ENCODE results near the gene CCM2.

CCM2 gene

DNA sequence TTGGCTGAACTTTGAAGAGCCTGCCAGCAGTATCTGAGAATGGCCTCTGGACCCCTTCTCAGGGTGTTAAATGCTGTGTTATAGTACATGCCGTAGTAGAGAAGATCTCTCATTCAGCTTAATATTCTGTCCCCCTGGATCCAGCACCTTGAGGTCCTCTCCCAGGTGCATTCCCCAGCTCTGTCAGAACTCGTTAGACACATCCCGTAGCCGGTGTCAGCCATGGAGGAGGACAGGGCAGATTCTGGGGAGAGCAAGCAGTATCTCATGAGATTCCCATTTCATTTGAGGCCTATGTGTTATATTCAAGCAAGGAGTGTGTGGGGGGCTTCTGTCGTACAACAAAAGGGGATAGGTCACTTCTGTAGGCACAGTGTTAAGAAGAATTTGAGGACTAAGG lies 53.9 kb downstream of the CCM2 start:
- peaks cover 6 to 29% of the 10 kb centered on the region in 2 donors for H3K36me3 ChIP-seq (ENCODE audit: control insufficient read depth in 1 of 2, insufficient read depth in 2 of 2, low read length in 2 of 2)
- H3K27ac ChIP-seq (ENCODE audit: low read depth, low read length): no peak overlapping the region
- no peaks in the 10 kb centered on the region for H3K9me3 ChIP-seq (ENCODE audit: control insufficient read depth in 1 of 2, low read length in 2 of 2)
- H3K27me3 ChIP-seq (ENCODE audit: control insufficient read depth in 1 of 2, insufficient read depth in 2 of 2, low read length in 2 of 2): no peaks in the 10 kb centered on the region
- no peaks in the 10 kb centered on the region for H3K4me1 ChIP-seq (ENCODE audit: control insufficient read depth in 1 of 2, insufficient read depth in 2 of 2, low read length in 2 of 2)
- no peak overlapping the region for H3K9ac ChIP-seq (ENCODE audit: low read depth in 1 of 2, low read length in 2 of 2)
- no peak overlapping the region for H3K4me3 ChIP-seq (ENCODE audit: low read depth in 1 of 2, low read length in 2 of 2)

DNA sequence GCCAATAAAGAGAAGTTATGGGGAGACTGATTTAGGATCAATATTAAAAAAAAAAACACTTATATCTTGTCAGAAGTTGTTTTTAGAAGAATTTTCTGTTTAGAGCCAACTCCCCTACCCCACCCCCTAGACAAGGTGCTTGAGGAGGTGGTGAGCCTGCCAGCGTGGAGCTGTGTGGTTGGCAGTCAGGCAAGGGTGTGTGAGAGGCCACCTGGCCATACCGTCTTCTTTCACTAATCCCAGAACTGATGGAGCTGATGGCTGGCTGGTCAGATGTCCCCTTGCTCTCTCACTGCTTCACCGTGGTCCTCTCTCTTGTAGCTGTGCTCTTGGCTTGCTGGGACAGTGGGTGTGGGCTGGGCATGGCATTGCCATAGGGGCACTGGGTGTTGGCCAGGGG lies 54.4 kb downstream of the CCM2 start:
- Histone ChIP-seq H3K36me3 (ENCODE audit: control insufficient read depth in 1 of 2, insufficient read depth in 2 of 2, low read length in 2 of 2) (peaks cover 6 to 24% of the 10 kb centered on the region in 2 donors), H3K27me3 (ENCODE audit: control insufficient read depth in 1 of 2, insufficient read depth in 2 of 2, low read length in 2 of 2) (no peaks in the 10 kb centered on the region), H3K27ac (ENCODE audit: low read depth, low read length) (no peak overlapping the region), H3K4me1 (ENCODE audit: control insufficient read depth in 1 of 2, insufficient read depth in 2 of 2, low read length in 2 of 2) (no peaks in the 10 kb centered on the region), H3K9ac (ENCODE audit: low read depth in 1 of 2, low read length in 2 of 2) (no peak overlapping the region), H3K4me3 (ENCODE audit: low read depth in 1 of 2, low read length in 2 of 2) (no peak overlapping the region), H3K9me3 (ENCODE audit: control insufficient read depth in 1 of 2, low read length in 2 of 2) (no peaks in the 10 kb centered on the region)

DNA sequence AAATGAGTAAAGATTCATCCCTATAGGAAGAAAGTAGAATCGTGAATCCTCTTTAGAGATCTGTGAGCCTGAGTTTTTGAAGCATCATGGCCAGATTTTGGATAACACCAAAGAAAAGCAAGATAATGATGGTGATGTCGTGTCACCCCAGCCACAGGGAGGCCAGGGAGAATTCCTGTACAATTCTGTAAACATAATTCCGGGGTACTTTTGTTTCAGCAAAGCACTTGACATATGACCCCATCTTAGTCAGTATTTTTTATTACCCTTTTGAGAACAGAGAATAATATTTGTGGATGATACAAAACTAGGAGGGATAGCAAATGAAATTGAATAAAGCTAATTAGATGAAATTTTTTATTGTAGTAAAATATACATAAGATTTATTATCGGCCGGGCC lies 55.0 kb downstream of the CCM2 start:
- H3K9ac ChIP-seq (ENCODE audit: low read depth in 1 of 2, low read length in 2 of 2): no peak overlapping the region
- no peaks in the 10 kb centered on the region for H3K9me3 ChIP-seq (ENCODE audit: control insufficient read depth in 1 of 2, low read length in 2 of 2)
- no peak overlapping the region for H3K27ac ChIP-seq (ENCODE audit: low read depth, low read length)
- H3K4me3 ChIP-seq (ENCODE audit: low read depth in 1 of 2, low read length in 2 of 2): no peak overlapping the region
- no peaks in the 10 kb centered on the region for H3K4me1 ChIP-seq (ENCODE audit: control insufficient read depth in 1 of 2, insufficient read depth in 2 of 2, low read length in 2 of 2)
- peaks cover 6 to 21% of the 10 kb centered on the region in 2 donors for H3K36me3 ChIP-seq (ENCODE audit: control insufficient read depth in 1 of 2, insufficient read depth in 2 of 2, low read length in 2 of 2)
- H3K27me3 ChIP-seq (ENCODE audit: control insufficient read depth in 1 of 2, insufficient read depth in 2 of 2, low read length in 2 of 2): no peaks in the 10 kb centered on the region

DNA sequence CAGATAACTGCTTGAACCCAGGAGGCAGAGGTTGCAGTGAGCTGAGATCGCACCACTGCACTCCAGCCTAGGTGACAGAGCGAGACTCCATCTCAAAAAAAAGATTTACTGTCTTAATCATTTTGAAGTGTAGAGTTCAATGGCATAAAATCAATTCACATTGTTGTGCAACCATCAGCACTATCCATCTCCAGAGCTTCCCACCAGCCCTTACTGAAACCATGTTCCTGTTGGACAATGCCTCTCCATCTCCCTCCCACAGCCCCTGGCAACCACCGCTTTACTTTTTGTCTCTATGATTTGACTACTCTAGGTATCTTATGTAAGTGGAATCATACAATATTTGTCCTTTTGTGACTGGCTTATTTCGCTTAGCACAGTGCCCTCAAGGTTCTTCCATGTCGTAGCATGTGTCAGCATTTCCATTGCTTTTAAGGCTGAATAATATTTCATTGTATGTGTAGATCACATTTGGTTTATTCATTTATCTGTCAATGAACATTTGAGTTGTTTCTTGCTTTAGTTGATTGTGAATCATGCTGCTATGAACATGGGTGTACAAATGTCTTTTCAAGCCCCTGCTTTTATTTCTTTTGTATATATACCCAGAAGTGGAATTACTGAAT lies 55.7 kb downstream of the CCM2 start:
- no peaks in the 10 kb centered on the region for H3K4me1 ChIP-seq (ENCODE audit: control insufficient read depth in 1 of 2, insufficient read depth in 2 of 2, low read length in 2 of 2)
- H3K27me3 ChIP-seq (ENCODE audit: control insufficient read depth in 1 of 2, insufficient read depth in 2 of 2, low read length in 2 of 2): no peaks in the 10 kb centered on the region
- peaks cover 4 to 18% of the 10 kb centered on the region in 2 donors for H3K36me3 ChIP-seq (ENCODE audit: control insufficient read depth in 1 of 2, insufficient read depth in 2 of 2, low read length in 2 of 2)
- H3K27ac ChIP-seq (ENCODE audit: low read depth, low read length): no peak overlapping the region
- H3K9me3 ChIP-seq (ENCODE audit: control insufficient read depth in 1 of 2, low read length in 2 of 2): no peaks in the 10 kb centered on the region
- no peak overlapping the region for H3K4me3 ChIP-seq (ENCODE audit: low read depth in 1 of 2, low read length in 2 of 2)
- H3K9ac ChIP-seq (ENCODE audit: low read depth in 1 of 2, low read length in 2 of 2): no peak overlapping the region

DNA sequence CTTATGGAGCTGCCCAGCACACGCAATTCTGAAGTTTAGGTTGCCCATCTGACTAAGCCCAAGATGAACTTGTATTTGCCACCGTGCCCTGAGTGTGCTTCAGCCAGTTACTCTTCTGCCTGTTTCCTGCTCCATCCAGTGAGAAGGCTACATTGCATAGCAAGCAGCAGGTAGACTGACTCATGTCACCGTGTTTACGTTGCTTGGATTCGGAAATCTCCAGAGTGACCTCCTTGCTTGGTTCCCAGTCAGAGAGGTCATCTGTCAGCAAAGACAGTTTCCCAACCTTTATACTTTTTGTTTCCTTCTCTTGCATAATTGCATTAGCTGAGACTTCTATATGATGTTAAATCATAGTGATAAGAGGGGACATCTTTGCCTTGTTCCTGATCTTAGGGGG lies 57.9 kb downstream of the CCM2 start:
- no peak overlapping the region for H3K9ac ChIP-seq (ENCODE audit: low read depth in 1 of 2, low read length in 2 of 2)
- H3K4me1 ChIP-seq (ENCODE audit: control insufficient read depth in 1 of 2, insufficient read depth in 2 of 2, low read length in 2 of 2): no peaks in the 10 kb centered on the region
- no peaks in the 10 kb centered on the region for H3K9me3 ChIP-seq (ENCODE audit: control insufficient read depth in 1 of 2, low read length in 2 of 2)
- H3K36me3 ChIP-seq (ENCODE audit: control insufficient read depth in 1 of 2, insufficient read depth in 2 of 2, low read length in 2 of 2): peaks cover 0 to 9% of the 10 kb centered on the region in 2 donors
- H3K27ac ChIP-seq (ENCODE audit: low read depth, low read length): no peak overlapping the region
- H3K4me3 ChIP-seq (ENCODE audit: low read depth in 1 of 2, low read length in 2 of 2): no peak overlapping the region
- no peaks in the 10 kb centered on the region for H3K27me3 ChIP-seq (ENCODE audit: control insufficient read depth in 1 of 2, insufficient read depth in 2 of 2, low read length in 2 of 2)

DNA sequence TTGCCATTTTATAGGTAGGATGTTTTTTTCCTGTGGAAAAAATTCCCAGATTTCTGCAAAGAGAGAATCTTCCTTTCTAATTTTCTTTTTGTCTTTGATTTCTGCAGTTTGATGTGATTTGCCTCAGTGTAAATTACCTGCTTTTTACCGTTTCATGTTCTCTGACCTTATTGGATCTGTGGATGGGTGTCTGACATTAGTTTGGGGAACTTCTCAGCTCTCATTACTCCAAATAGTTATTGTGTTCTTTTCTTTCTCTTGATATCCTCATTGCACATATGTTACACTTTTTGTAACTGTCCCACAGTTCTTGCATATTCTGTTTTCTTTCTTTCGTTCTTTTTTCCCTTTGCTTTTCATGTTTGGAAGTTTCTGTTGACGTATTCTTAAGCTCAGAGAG lies 60.3 kb downstream of the CCM2 start:
- Histone ChIP-seq H3K4me1 (ENCODE audit: control insufficient read depth in 1 of 2, insufficient read depth in 2 of 2, low read length in 2 of 2) (no peaks in the 10 kb centered on the region), H3K4me3 (ENCODE audit: low read depth in 1 of 2, low read length in 2 of 2) (no peak overlapping the region), H3K27ac (ENCODE audit: low read depth, low read length) (no peak overlapping the region), H3K36me3 (ENCODE audit: control insufficient read depth in 1 of 2, insufficient read depth in 2 of 2, low read length in 2 of 2) (peaks cover 18 to 21% of the 10 kb centered on the region in 2 donors), H3K9ac (ENCODE audit: low read depth in 1 of 2, low read length in 2 of 2) (no peak overlapping the region), H3K9me3 (ENCODE audit: control insufficient read depth in 1 of 2, low read length in 2 of 2) (no peaks in the 10 kb centered on the region), H3K27me3 (ENCODE audit: control insufficient read depth in 1 of 2, insufficient read depth in 2 of 2, low read length in 2 of 2) (no peaks in the 10 kb centered on the region)

DNA sequence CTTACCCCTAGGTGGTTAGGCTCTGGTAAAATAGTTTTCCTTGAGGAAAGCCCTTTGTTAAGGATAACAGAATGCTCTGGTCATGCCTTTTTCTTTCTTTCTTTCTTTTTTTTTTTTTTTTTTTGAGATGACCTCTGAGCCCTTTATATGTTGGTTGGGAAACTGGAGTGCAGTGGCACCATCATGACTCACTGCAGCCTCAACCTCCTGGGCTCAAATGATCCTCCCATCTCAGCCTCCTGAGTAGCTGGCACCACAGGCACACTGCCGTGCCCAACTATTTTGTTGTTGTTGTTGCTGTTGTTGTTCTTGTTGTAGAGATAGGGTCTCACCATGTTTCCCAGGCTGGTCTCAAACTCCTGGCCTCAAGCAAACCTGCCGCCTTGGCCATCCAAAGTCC lies 61.4 kb downstream of the CCM2 start:
- H3K9me3 ChIP-seq (ENCODE audit: control insufficient read depth in 1 of 2, low read length in 2 of 2): no peaks in the 10 kb centered on the region
- no peaks in the 10 kb centered on the region for H3K27me3 ChIP-seq (ENCODE audit: control insufficient read depth in 1 of 2, insufficient read depth in 2 of 2, low read length in 2 of 2)
- peaks cover 24 to 27% of the 10 kb centered on the region in 2 donors for H3K36me3 ChIP-seq (ENCODE audit: control insufficient read depth in 1 of 2, insufficient read depth in 2 of 2, low read length in 2 of 2)
- H3K4me1 ChIP-seq (ENCODE audit: control insufficient read depth in 1 of 2, insufficient read depth in 2 of 2, low read length in 2 of 2): no peaks in the 10 kb centered on the region
- no peak overlapping the region for H3K27ac ChIP-seq (ENCODE audit: low read depth, low read length)
- H3K9ac ChIP-seq (ENCODE audit: low read depth in 1 of 2, low read length in 2 of 2): no peak overlapping the region
- no peak overlapping the region for H3K4me3 ChIP-seq (ENCODE audit: low read depth in 1 of 2, low read length in 2 of 2)

DNA sequence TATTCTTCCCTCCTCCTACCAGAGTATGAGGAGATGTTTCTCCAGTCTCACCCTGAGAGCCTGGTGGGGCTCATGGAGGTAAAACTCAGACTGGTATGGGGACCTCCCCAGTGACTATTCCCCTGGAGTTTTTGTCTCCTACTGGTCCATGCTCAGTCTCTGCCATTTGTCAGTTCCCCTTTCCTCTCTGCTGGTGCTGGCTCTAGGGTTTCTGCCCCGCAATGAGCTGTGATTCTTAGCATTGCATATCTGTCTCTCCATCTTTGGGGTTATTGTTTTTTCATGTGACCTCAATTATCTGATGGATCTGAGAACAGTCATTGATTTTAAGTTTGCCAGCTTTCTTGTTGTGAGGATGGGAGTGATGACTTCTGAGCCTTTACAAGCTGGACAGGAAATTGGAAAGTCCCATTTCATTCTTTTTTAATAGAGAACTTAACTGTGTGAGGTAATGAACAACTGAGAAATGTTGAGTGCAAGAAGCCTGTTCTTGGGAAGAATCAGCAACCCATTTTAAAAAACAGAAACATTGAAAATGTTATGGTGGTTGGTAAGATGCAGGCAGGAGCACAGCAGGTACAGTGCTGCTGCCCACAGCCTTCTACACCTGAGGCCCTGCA lies 61.9 kb downstream of the CCM2 start:
- Histone ChIP-seq H3K27me3 (ENCODE audit: control insufficient read depth in 1 of 2, insufficient read depth in 2 of 2, low read length in 2 of 2) (no peaks in the 10 kb centered on the region), H3K27ac (ENCODE audit: low read depth, low read length) (no peak overlapping the region), H3K4me3 (ENCODE audit: low read depth in 1 of 2, low read length in 2 of 2) (no peak overlapping the region), H3K4me1 (ENCODE audit: control insufficient read depth in 1 of 2, insufficient read depth in 2 of 2, low read length in 2 of 2) (no peaks in the 10 kb centered on the region), H3K9me3 (ENCODE audit: control insufficient read depth in 1 of 2, low read length in 2 of 2) (no peaks in the 10 kb centered on the region), H3K9ac (ENCODE audit: low read depth in 1 of 2, low read length in 2 of 2) (no peak overlapping the region), H3K36me3 (ENCODE audit: control insufficient read depth in 1 of 2, insufficient read depth in 2 of 2, low read length in 2 of 2) (peaks cover 24 to 30% of the 10 kb centered on the region in 2 donors)

DNA sequence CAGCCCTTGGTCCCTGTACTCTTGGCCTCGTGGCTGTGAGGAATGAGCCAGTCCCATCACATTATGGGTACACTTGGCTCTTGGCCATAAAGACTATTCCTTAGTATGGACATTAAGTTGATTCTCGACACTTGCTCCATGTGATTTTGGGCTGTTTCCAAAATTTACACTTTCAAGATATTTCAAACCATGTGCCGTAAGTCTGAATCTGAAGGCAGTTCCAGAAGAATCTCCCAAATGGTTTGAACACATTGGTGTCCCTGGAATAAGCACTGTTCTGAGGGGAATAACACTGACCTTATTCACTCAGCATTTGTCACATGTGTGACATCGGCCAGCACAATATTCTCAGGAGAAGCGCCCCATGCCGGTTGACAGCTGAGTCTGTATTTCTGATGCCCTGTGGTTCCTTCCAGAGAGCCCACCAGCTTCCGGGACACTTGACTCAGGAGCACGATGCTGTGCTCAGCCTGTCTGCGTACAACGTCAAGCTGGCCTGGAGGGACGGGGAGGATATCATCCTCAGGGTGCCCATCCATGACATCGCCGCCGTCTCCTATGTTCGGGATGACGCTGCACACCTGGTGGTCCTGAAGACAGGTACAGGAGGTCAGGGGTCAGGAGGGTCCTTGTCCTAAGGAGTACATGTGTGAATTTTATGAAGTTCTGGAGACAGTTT lies 64.2 kb downstream of the CCM2 start:
- Histone ChIP-seq H3K4me1 (ENCODE audit: control insufficient read depth in 1 of 2, insufficient read depth in 2 of 2, low read length in 2 of 2) (peaks cover 0 to 4% of the 10 kb centered on the region in 2 donors), H3K9ac (ENCODE audit: low read depth in 1 of 2, low read length in 2 of 2) (no peak overlapping the region), H3K36me3 (ENCODE audit: control insufficient read depth in 1 of 2, insufficient read depth in 2 of 2, low read length in 2 of 2) (peaks cover 27 to 45% of the 10 kb centered on the region in 2 donors), H3K27me3 (ENCODE audit: control insufficient read depth in 1 of 2, insufficient read depth in 2 of 2, low read length in 2 of 2) (no peaks in the 10 kb centered on the region), H3K4me3 (ENCODE audit: low read depth in 1 of 2, low read length in 2 of 2) (no peak overlapping the region), H3K27ac (ENCODE audit: low read depth, low read length) (no peak overlapping the region), H3K9me3 (ENCODE audit: control insufficient read depth in 1 of 2, low read length in 2 of 2) (no peaks in the 10 kb centered on the region)

Measured in duodenal mucosa (tissue), 2 donors.